ENCODE measurements around the gene HOXC11. TPM values are rescaled to one million over a fixed set of nuclear protein-coding genes. Genes with fewer than 3 reads are reported as not detected.

The HOXC11 gene
- total and polyA plus RNA-seq, 2 donors (not counting 1 experiment from before 2014, with no cell fraction given), result not detected

- no peaks in the 10 kb centered on the region for H3K79me2 ChIP-seq (ENCODE audit: control insufficient read depth, insufficient read depth, low read length)
- POLR2A ChIA-PET, result no interaction called here
- H3K36me3 ChIP-seq (replicated peaks in 1 of 2; ENCODE audit: control extremely low read depth in 1 of 2, control insufficient read depth in 1 of 2, extremely low read depth in 1 of 2, insufficient read depth in 2 of 2, low read length in 1 of 2), result no peaks in the 10 kb centered on the region
- WGBS (ENCODE audit: insufficient coverage), result 18% methylated on average over 28 of the region's 30 CpGs
- intact Hi-C loops (cut with micrococcal nuclease), result no loop called here
- Mint-ChIP-seq H3K27me3 (peaks cover 85% of the 10 kb centered on the region), H3K27ac (no peak overlapping the region), H3K9me3 (ENCODE audit: insufficient read depth) (no peaks in the 10 kb centered on the region), H3K4me3 (no peak overlapping the region), H3K4me1 (peaks cover 11% of the 10 kb centered on the region)
- ATAC-seq (ENCODE audit: low read depth), result no peak
- H2AFZ ChIP-seq (ENCODE audit: insufficient read depth, low read depth, low read length, poor library complexity, severe bottlenecking), result no peak overlapping the region
- DNase-seq, result peak; percentile 33
- no peak overlapping the region for H3K9ac ChIP-seq (ENCODE audit: low read length)
- H3K4me3 ChIP-seq (ENCODE audit: control extremely low read depth in 1 of 5, extremely low read depth in 1 of 5, insufficient read depth in 1 of 5, low read depth in 2 of 5, low read length in 4 of 5), result no peak overlapping the region
- peaks cover 0 to 97% (median 90%) of the 10 kb centered on the region in 4 experiments for H3K27me3 ChIP-seq (replicated peaks in 1 of 4; ENCODE audit: control extremely low read depth in 1 of 4, control insufficient read depth in 3 of 4, insufficient read depth in 4 of 4, low read length in 3 of 4)
- H3K27ac ChIP-seq (ENCODE audit: low read length in 2 of 2), result no peak overlapping the region
- CTCF ChIA-PET, result no interaction called here
- TF ChIP-seq CTCF (IDR thresholded peaks at IDR 0.05), result no peak
- no peak for TF ChIP-seq EZH2 (IDR thresholded peaks at IDR 0.05; ENCODE audit: borderline replicate concordance, insufficient read depth, low read depth, low read length, poor library complexity, severe bottlenecking)
- H3K9me3 ChIP-seq (ENCODE audit: control extremely low read depth in 1 of 3, control insufficient read depth in 2 of 3, insufficient read depth in 1 of 3, low read length in 2 of 3), result peaks cover 0 to 76% (median 12%) of the 10 kb centered on the region in 3 donors
- no peak overlapping the region for H3K4me2 ChIP-seq (replicated peaks; ENCODE audit: low read depth, low read length, poor library complexity, severe bottlenecking)
- no peaks in the 10 kb centered on the region for H4K20me1 ChIP-seq (ENCODE audit: control insufficient read depth, insufficient read depth, low read length, poor library complexity, severe bottlenecking)
- peaks cover 27 to 32% of the 10 kb centered on the region in 2 donors for H3K4me1 ChIP-seq (ENCODE audit: control insufficient read depth in 2 of 2, insufficient read depth in 2 of 2, low read length in 2 of 2)
Observed at GRCh38 chr12:53981634-53982565, 9.0 kb downstream of the HOXC11 start.
